H1 (cell line): ENCODE data around the gene TACR2. TPM values are rescaled to one million over a fixed set of nuclear protein-coding genes. Genes with fewer than 3 reads are reported as not detected.

Source experiments
- POU5F1 ChIP-seq: IDR thresholded peaks from 2 replicates; pipeline ENCODE4 v1.6.1; 2011; ENCODE audit warnings: low read depth, mild to moderate bottlenecking, low read length, moderate library complexity
- TAF1 ChIP-seq: IDR thresholded peaks from 2 replicates; pipeline ENCODE4 v1.6.1; 2011; ENCODE audit warnings: mild to moderate bottlenecking, low read depth, low read length
- polyA plus RNA-seq, 7 experiments: library from polyadenylated mRNA; depleted of rRNA in 3 of 7; stranded (reverse) in 5 of 7; unstranded in 2 of 7; fragments of >200 nt in 5 of 7; fragments of 200-250 nt in 2 of 7; gene quantifications; 1 replicate in 5 of 7; 2 replicates in 1 of 7; 4 replicates in 1 of 7; pipeline versions ENCODE4 v1.2.1 to v1.2.3, GENCODE V29; 2011 to 2013; ENCODE audit warnings: missing spikeins in 2 of 7, mixed read lengths in 2 of 7
- total RNA-seq: library from RNA; stranded (reverse); fragmentation: NEBNext Ultra II Directional; extraction: Animal tissue kit (Norgen Biotek cat#: 25700); gene quantifications from 2 replicates; pipeline ENCODE4 v1.2.1, GENCODE V29; 2021

TACR2 gene
- total and polyA plus RNA-seq, 2 of the 8 experiments (the other 6 are each of a cell fraction or from before 2014, with no cell fraction given): 0.06 TPM; not detected in 1

DNA sequence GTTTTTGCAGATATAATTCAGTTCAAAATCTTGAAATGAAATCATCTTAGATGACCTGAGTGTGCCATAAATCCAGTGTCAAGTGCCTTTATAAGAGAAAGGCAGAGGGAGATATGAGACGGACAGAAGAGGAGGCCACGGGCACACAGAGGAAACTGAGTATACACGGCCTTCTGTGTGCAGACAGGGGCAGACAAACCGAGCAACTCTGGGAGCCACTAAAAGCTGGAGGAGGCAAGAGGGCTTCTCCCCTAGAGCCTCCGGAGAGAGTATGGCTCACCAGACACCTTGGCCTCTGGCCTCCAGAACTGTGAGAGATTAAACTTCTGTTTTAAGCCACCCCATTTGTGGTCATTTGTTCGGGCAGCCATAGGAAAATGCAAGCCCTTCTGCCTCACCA, 47.2 kb upstream of the TACR2 start (continued):
- TF ChIP-seq TAF1: no peak
- no peak for TF ChIP-seq POU5F1
